Right kidney (tissue), 1 donor: ENCODE results near the gene SLC22A1.
"Not testable (repeated sequence)": the region's sequence is repeated elsewhere in the genome, so short reads cannot be mapped to it uniquely, and the experiment has no call there.

ENCODE experiments used
- DNase-seq: peaks from one replicate; pipeline ENCODE4 v3.0.0-alpha.2; 2016

Gene SLC22A1

DNA sequence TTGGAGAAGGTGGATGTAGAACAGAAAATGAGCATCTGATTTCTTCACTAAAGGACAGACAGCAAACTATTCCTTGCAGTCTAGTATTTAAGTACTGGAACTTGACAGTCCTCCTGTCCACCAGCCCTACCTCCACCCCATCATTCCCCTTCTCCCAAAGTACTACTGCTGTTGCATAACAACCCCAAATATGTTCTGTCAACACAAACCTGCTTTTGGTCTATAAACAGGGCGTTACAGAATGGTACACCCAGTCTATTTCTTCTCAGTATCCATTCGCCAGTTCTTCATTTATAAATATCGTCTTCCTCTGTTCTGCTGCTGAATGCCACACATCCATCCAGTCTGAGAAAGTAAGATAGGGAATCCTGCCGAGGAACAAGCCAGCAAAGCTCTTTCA lies 27.7 kb upstream of the SLC22A1 start:
- DNase-seq, result no peak

GRCh38 chr6:160095146-160095845 lies 26.3 kb upstream of the SLC22A1 start:
- DNase-seq, result no peak

GRCh38 chr6:160101277-160102205 lies 20.1 kb upstream of the SLC22A1 start:
- DNase-seq, result no peak

DNA sequence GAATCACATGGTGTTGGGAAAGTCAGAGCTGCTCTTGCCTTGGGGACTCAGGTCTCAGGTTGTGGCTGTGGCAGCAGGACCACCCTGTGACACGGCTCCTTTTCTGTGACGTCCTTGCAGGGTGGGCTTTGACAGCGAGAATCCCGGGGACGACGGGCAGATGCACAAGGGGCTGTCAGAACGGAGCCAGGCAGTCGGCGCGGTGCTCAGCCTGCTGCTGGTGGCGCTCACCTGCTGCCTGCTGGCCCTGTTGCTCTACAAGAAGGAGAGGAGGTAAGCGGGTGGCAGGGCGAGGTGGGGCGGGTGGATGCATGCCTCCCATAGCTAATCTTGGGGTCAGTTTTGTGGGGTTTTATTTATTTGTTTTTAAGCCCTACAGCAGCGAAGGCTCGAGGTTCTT lies 19.2 kb upstream of the SLC22A1 start:
- no peak for DNase-seq

- DNase-seq, result no peak
These were observed 18.4 kb upstream of the SLC22A1 start for GRCh38 chr6:160102956-160103824.

DNA sequence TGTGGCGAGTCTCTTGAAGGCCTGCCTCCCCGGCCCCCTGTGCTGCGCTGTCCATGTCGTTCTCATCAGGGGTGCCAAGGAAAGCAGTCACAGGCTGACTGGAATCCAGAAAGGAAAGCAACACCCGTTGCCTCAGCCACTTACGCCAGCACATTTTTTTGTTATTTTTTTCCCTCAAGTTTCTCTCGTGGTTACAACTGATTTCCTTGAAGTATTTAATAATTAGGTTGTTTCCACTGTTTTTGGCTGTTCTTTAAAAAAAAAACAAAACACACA lies 17.9 kb upstream of the SLC22A1 start:
- no peak for DNase-seq

- DNase-seq, result no peak
These were observed 16.6 kb upstream of the SLC22A1 start for GRCh38 chr6:160104821-160105517.

GRCh38 chr6:160106010-160106409 lies 15.6 kb upstream of the SLC22A1 start:
- DNase-seq, result no peak

DNA sequence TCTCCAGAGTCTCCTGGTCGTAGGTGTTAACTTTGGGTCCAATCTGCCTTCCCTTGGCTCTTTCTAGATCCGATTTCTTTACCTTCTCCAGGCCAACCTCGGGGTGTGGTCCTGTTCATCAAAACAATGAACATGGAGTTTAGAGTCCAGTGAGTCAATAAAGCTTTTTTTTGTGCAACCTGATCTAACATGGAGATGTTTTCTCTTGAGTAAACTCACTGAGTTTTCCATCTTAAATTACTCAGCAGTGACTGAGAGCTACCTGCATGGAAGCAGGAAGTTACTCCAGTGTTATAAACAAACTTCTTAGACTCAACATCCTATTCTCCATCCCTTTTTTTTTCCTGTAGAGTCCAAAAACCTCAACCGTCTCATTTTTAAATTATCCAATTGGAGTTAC lies 14.9 kb upstream of the SLC22A1 start:
- DNase-seq, result no peak

DNA sequence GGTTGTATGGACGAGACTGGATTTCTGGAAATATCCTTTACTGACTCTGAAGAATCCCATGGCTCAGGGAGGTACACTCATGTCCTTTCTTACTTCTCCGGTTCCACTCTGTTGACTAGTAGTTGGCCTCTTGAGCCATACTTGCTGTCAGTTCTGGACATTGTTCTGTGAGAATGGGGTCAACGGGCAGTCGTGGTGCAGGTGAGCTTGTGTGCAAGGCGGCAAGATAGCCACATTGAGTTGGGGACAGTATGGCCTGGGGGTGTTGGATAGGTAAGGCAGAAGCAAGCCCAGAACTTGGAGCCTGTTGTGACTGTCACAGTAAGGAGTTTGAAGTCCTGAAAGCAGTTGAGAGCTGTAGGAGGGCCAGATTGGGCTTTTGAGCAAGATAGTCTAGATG lies 13.5 kb upstream of the SLC22A1 start:
- no peak for DNase-seq

DNA sequence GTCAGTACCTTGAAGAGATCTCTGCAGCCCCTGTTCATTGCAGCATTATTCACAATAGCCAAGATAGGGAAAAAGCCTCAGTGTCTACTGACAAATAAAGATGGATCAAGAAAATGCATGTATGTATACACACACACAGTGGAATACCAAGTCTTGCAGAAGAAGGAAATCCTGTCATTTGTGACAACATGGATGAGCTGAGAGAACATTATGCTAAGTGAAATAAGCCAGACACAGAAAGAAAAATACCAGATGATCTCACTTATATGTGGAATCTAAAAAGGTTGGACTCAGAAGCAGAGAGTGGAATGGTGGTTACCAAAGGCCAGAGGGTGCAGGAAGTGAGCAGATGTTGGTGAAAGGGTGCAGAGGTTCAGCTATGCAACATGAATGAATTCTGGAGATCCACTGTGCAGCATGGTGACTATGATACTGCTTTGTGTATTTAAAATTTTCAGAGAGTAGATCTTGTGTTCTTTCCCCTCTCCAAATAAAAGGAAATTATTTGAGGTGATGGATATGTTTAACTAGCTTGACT lies 11.0 kb upstream of the SLC22A1 start:
- DNase-seq, result no peak

DNA sequence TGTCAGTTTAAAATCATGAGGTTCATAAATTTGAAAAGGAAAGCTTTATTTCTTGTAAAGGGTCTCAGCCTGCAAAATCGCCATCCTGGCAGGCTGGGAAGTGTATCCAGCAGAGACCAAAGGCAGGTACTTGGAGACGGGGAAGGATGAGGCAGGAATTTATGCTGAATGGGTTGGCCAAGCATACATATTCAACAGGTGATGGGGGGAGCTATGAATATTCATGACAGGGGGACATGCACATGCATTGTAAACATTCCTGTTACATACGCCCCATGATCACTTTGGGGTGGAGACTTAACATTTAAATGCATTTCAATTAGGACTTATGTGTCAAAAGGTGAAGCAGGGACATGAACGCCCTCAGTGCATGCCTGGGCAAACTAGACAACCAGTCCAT lies 9.8 kb upstream of the SLC22A1 start:
- no peak for DNase-seq

DNA sequence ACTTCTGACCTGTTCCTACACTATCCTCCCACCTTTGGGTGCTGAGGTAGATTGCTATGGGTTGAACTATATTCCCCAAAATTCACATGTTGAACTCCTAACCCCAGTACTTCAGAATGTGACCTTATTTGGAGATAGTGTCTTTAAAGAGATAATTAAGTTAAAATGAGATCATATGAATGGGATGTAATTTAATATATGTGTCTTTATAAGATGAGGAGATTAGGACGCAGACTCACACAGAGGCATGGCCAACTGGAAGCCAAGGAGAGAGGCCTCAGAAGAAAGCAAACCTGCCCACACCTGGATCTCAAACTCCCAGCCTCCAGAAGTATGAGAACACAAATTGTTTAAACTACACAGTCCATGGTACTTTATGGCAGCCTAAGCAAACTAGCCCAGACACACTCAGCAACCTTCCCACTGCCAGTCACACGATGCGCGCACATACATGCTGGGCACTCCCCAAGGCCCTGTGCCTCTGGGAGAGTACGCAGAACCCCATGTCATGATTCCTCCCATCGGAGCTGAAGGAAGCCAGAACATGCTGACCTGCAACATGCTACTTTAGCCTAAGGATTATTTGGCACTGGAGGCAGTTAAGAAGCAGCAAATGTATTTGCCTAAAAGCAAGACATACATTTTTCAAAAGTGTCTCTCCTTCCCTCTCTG lies 8.9 kb upstream of the SLC22A1 start:
- no peak for DNase-seq

DNA sequence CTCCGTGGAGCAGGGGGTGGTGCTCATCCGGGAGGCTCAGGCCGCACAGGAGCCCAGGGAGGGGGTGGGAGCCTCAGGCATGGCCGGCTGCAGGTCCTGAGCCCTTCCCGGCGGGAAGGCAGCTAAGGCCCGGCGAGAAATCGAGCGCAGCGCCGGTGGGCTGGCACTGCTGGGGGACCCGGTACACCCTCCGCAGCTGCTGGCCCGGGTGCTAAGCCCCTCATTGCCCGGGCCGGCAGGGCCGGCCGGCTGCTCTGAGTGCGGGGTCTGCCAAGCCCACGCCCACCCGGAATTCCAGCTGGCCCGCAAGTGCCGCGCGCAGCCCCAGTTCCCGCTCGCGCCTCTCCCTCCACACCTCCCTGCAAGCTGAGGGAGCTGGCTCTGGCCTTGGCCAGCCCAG lies 7.1 kb upstream of the SLC22A1 start:
- not testable (repeated sequence) for DNase-seq

- no peak for DNase-seq
These were observed 6.2 kb upstream of the SLC22A1 start for GRCh38 chr6:160115421-160115820.

DNA sequence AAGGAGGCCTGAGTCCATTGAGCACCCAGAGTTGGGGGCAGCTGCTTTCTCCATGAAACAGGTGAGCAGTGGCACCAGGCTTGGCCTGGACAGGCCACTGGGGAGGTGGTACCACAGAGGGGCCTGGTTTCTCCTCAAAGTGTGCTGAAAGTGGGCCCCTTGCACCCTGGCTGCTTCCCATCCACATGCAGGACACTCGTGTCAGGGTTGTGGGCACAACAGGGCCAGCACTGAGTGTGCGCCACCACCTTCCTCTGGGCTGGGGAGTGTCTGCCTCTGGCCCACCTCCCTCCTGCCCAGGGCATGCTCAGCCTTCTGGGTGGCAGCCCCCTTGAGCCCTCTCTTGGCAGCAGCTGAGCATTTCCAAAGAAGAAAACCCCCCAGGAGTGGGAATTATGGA lies 5.2 kb upstream of the SLC22A1 start:
- DNase-seq, result no peak

DNA sequence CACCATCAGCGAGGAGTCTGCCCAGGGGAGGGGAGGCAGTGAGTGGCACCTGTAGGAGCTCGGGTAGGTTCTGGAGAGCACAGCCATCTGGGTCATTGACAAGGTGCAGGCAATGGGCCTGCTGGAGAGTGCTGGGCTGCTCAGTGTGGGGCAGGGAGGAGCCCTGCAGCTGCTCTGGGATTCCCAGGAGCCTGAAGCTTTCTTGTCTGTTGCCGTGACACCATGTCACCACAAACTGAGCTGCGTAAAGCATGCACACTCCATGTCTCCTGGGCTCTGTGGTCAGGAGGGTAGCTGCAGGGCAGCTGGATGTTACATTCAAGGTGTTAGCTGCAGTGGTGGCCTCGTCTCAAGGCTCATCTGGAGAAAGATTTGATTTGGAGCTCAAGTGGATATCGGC lies 4.5 kb upstream of the SLC22A1 start:
- DNase-seq, result no peak

- DNase-seq, result no peak
These were observed 2.9 kb upstream of the SLC22A1 start for GRCh38 chr6:160118620-160119229.

DNA sequence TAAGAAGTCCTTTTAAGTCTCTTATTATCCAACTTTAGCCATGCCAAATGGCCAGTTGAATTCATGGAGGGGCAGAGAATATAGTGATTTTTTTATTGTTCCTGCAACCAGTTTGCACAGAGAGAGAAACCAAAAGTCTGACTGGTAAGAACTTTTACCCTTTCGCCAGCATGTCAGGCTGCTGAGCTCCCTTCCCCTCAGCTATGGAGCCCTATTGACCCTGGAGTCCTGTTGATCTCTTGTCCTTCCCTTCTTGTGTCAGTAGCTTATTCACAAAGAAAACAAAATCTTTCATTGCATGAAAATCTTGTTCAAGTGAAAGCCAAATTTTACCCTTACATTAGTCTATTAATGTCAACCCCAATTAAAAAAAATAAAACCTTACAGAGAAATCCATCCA lies 1.5 kb upstream of the SLC22A1 start:
- no peak for DNase-seq

- DNase-seq, result no peak
These were observed 366 bp downstream of the SLC22A1 start for GRCh38 chr6:160121981-160122380.

GRCh38 chr6:160122744-160123143 lies 1.1 kb downstream of the SLC22A1 start:
- no peak for DNase-seq
